ENCODE results near the gene MAGOH. TPM values are rescaled to one million over a fixed set of nuclear protein-coding genes. Genes with fewer than 3 reads are reported as not detected.

MAGOH gene
- total RNA-seq, 1 donor from 2014 or later: 35.7 TPM

- no peak overlapping the region for H3K27ac Mint-ChIP-seq (ENCODE audit: unreplicated experiment)
- H3K36me3 Mint-ChIP-seq (ENCODE audit: low read depth, unreplicated experiment): no peaks in the 10 kb centered on the region
- Histone ChIP-seq H3K4me1 (ENCODE audit: insufficient read depth, low read length) (peaks cover 10% of the 10 kb centered on the region), H3K27ac (ENCODE audit: low read depth, low read length) (no peak overlapping the region), H3K9me3 (ENCODE audit: insufficient read depth, low read depth, low read length) (no peaks in the 10 kb centered on the region), H3K79me2 (ENCODE audit: insufficient read depth, low read length) (no peaks in the 10 kb centered on the region), H3K4me3 (ENCODE audit: insufficient read depth, low read depth, low read length) (no peak overlapping the region), H3K27me3 (ENCODE audit: insufficient read depth, low read length) (no peaks in the 10 kb centered on the region), H2AFZ (ENCODE audit: low read depth, low read length) (no peak overlapping the region), H3K9ac (ENCODE audit: low read length) (no peak overlapping the region), H3K36me3 (ENCODE audit: insufficient read depth, low read length) (no peaks in the 10 kb centered on the region), H3K4me2 (ENCODE audit: low read length) (no peak overlapping the region), H4K20me1 (ENCODE audit: insufficient read depth, low read length) (no peaks in the 10 kb centered on the region)
- TF ChIP-seq CTCF (IDR thresholded peaks at IDR 0.05; ENCODE audit: insufficient read depth, low read depth, low read length) (no peak), EZH2 (IDR thresholded peaks at IDR 0.05; ENCODE audit: insufficient read depth, low read length) (no peak)
- DNase-seq (ENCODE audit: low read depth): no peak
- H3K27me3 Mint-ChIP-seq (ENCODE audit: low read depth, unreplicated experiment): peaks cover 7% of the 10 kb centered on the region
- FAIRE-seq: no peak
- peaks cover 4% of the 10 kb centered on the region for H3K4me1 Mint-ChIP-seq (ENCODE audit: low read depth, unreplicated experiment)
- no peak overlapping the region for H3K4me3 Mint-ChIP-seq (ENCODE audit: unreplicated experiment)
- H3K9me3 Mint-ChIP-seq (ENCODE audit: unreplicated experiment): no peaks in the 10 kb centered on the region
Measured at GRCh38 chr1:53180951-53181350, 57.4 kb downstream of the MAGOH start.

- H3K27ac ChIP-seq (ENCODE audit: low read depth, low read length): no peak overlapping the region
- H4K20me1 ChIP-seq (ENCODE audit: insufficient read depth, low read length): no peaks in the 10 kb centered on the region
- H3K4me2 ChIP-seq (ENCODE audit: low read length): no peak overlapping the region
- no peak overlapping the region for H3K9ac ChIP-seq (ENCODE audit: low read length)
- Mint-ChIP-seq H3K9me3 (ENCODE audit: unreplicated experiment) (no peaks in the 10 kb centered on the region), H3K36me3 (ENCODE audit: low read depth, unreplicated experiment) (no peaks in the 10 kb centered on the region), H3K27ac (ENCODE audit: unreplicated experiment) (no peak overlapping the region), H3K4me3 (ENCODE audit: unreplicated experiment) (no peak overlapping the region), H3K27me3 (ENCODE audit: low read depth, unreplicated experiment) (peaks cover 13% of the 10 kb centered on the region), H3K4me1 (ENCODE audit: low read depth, unreplicated experiment) (peaks cover 4% of the 10 kb centered on the region)
- H2AFZ ChIP-seq (ENCODE audit: low read depth, low read length): peak overlapping the region; percentile 45
- H3K36me3 ChIP-seq (ENCODE audit: insufficient read depth, low read length): no peaks in the 10 kb centered on the region
- no peaks in the 10 kb centered on the region for H3K27me3 ChIP-seq (ENCODE audit: insufficient read depth, low read length)
- H3K9me3 ChIP-seq (ENCODE audit: insufficient read depth, low read depth, low read length): no peaks in the 10 kb centered on the region
- peaks cover 10% of the 10 kb centered on the region for H3K4me1 ChIP-seq (ENCODE audit: insufficient read depth, low read length)
- FAIRE-seq (no peak), DNase-seq (ENCODE audit: low read depth) (peak; percentile 39)
- no peak overlapping the region for H3K4me3 ChIP-seq (ENCODE audit: insufficient read depth, low read depth, low read length)
- no peak for TF ChIP-seq EZH2 (IDR thresholded peaks at IDR 0.05; ENCODE audit: insufficient read depth, low read length)
- TF ChIP-seq CTCF (IDR thresholded peaks at IDR 0.05; ENCODE audit: insufficient read depth, low read depth, low read length): no peak
- H3K79me2 ChIP-seq (ENCODE audit: insufficient read depth, low read length): no peaks in the 10 kb centered on the region
Measured at GRCh38 chr1:53180226-53180625, 58.1 kb downstream of the MAGOH start.

Other genes starting within 250 kb of the MAGOH start
- gene PODN, start 176.3 kb downstream of the MAGOH start, total RNA-seq: 1.9 and 2.6 TPM in 2 replicates
- gene SLC1A7, start 95.9 kb downstream of the MAGOH start, total RNA-seq: not detected in 2 replicates
- 10.4 and 12.7 TPM in 2 replicates for gene CPT2, start 41.7 kb downstream of the MAGOH start, total RNA-seq
- gene CZIB, start 17.9 kb downstream of the MAGOH start, total RNA-seq: 32.3 and 34.5 TPM in 2 replicates
- gene LRP8, start 89.6 kb upstream of the MAGOH start, total RNA-seq: 12.8 and 13.9 TPM in 2 replicates
- gene DMRTB1, start 220.9 kb upstream of the MAGOH start, total RNA-seq: not detected in 2 replicates

All from astrocyte (in vitro differentiated cells and primary cell).